ENCODE measurements around the gene CIRBP. TPM values are rescaled to one million over a fixed set of nuclear protein-coding genes. Genes with fewer than 3 reads are reported as not detected.
A peak's percentile ranks its signal among the peaks of the same experiment; 100 is the strongest.

The CIRBP gene
- total and polyA plus RNA-seq, 2 of the 13 experiments (the other 11 are each of a cell fraction or from before 2014, with no cell fraction given) = 133 to 140 TPM

- TF ChIP-seq ZNF407 (CRISPR knock-in tag; IDR thresholded peaks at IDR 0.05; ENCODE audit: not compliant biosample characterization) (no peak), ISX (CRISPR knock-in tag; conservative IDR thresholded peaks at IDR 0.05) (0 out of 2 replicates have a peak, but pooled peaks have one; percentile 41), ZFP36L1 (CRISPR knock-in tag; IDR thresholded peaks at IDR 0.05) (no peak), ZNF878 (CRISPR knock-in tag; IDR thresholded peaks at IDR 0.05) (no peak), SMAD9 (CRISPR knock-in tag; IDR thresholded peaks at IDR 0.05) (no peak), IKZF5 (CRISPR knock-in tag; IDR thresholded peaks at IDR 0.05) (no peak), SPEN (CRISPR knock-in tag; IDR thresholded peaks at IDR 0.05; ENCODE audit: low read depth) (peak; percentile 65; the same call in 1 of the 2 replicates), TFDP2 (CRISPR knock-in tag; IDR thresholded peaks at IDR 0.05) (no peak), ZSCAN25 (CRISPR knock-in tag; IDR thresholded peaks at IDR 0.05) (no peak), SNAPC4 (CRISPR knock-in tag; IDR thresholded peaks at IDR 0.05) (0 out of 2 replicates have a peak, but pooled peaks have one; percentile 50)
These were observed 687 bp upstream of the CIRBP start (continued) for GRCh38 chr19:1268226-1269064.

Data from HepG2 (cell line).